CD4-positive, alpha-beta T cell treated with Interleukin-21 for 1 hour (primary cell): ENCODE measurements around the gene ST3GAL3.

ENCODE experiments used
- DNase-seq: peaks from one replicate; pipeline ENCODE4 v3.0.0-alpha.2; 2020

ST3GAL3 gene

DNA sequence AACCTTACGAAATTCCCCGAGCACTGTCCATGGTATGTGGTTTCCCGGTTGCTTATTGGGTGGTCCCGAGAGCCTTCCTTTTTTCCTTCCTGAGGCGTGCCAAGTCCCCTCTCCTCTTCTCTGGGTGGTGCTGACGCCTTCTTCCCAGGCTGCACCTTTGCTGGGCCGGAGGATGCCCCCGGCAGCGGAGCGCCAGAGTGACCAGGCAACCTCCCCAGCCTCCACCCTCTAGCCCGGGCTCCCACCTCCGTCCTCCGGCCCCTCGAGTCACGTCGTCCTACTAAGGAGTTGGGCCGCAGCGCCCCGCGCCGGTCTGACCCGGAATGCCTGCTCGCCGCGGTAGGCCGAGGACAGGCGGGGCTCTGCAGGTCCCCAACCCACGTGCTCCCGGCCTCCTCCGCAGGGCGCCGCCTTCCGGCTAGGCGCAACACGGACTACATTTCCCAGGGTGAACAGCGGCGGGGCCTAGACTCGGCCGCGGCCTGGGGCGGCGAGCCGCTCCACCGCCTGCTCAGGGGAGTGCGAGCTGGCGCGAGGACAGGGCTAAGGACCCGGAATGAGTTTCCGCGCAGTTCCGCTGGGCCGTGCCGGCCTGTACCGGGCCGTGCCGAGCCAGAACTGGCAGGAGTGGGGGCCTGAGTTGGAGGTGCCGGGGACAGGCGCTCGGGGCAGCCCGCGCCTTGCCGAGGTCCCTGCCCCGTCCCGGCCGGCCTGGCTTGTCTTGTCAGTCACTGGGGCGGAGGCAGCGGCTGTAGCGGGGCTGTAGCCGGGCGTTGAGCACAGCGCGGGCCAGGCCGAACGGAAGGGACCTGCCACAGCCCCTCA, 239.1 kb downstream of the ST3GAL3 start, which contains the start of gene IPO13:
Gene IPO13 (plus strand): TSS at position 715 of the 825 bp plus-strand sequence. CDS start 651 bp downstream, outside the sequence.
- DNase-seq: peak; percentile 96

DNA sequence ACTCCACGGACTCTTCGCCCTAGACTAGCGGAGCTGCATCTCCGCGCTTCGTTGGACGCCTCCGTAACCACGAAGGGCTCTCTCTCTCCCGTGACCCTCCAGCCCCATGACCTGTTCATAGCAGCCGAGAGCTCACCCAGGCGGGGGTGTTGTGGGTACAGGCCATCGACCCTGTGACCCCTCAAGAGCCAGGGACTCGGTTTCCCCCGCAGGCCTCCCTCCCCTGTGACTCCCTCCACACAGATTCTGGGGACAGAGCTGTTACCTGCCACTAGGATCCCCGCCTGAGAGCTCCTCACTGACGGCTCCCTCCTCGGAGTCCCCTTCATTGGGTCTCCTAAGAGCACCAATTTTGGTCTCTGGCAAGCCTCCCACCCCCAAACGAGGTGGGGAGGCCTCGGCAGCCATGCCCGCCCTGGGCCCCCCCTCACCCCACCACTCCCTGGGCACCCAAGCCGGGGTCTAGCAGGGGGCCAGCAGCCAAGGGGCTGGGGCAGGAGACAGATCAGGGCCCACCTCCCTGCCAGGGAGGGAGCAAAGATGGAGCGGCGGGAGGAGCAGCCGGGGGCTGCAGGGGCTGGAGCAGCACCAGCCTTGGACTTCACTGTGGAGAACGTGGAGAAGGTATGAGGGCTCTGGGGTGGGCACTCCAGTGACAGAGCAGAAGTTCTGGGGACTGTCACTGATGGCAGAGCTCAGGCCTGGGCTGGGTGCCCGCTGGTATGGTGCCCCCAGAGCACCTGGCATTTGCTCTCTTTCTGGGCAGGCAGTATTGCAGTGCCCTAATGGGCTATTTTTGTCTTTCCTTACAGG, 239.9 kb downstream of the ST3GAL3 start:
- no peak for DNase-seq

DNA sequence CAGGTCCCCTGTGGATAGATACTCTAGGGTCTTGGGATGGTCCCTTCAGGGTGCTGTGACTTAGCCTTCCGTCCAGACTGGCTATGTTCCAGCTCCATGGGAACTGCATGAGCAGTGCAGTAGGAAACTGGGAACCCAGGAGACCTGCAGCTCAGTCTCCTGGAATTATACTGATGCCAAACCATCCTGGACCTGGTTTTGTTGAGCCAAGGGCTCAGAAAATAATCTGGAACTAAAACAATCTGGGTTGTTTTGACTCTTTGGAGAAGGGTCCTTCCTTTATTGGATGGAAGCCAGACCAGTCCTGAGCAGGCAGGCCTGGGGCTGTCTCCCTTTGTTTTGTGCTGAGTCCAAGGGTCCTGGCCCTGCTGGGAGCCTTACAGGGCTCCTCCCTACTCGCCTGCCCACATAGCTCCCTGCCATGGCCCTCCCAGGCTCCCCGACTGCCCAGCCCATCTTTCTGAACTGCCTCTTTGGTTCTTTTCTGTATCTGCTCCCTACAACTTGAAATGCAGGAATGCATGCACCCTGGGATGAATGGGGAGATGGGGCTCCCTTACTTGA, 240.6 kb downstream of the ST3GAL3 start:
- no peak for DNase-seq

DNA sequence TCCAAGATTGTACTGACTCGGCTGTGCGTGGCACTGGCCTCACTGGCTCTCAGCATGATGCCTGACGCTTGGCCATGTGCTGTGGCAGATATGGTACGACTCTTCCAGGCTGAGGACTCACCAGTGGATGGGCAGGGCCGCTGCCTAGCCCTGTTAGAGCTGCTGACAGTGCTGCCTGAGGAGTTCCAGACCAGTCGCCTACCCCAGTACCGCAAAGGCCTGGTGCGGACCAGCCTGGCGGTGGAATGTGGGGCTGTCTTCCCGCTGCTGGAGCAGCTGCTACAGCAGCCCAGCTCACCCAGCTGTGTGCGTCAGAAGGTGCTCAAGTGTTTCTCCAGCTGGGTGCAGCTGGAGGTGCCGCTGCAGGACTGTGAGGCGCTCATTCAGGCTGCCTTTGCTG, 242.3 kb downstream of the ST3GAL3 start:
- no peak for DNase-seq

DNA sequence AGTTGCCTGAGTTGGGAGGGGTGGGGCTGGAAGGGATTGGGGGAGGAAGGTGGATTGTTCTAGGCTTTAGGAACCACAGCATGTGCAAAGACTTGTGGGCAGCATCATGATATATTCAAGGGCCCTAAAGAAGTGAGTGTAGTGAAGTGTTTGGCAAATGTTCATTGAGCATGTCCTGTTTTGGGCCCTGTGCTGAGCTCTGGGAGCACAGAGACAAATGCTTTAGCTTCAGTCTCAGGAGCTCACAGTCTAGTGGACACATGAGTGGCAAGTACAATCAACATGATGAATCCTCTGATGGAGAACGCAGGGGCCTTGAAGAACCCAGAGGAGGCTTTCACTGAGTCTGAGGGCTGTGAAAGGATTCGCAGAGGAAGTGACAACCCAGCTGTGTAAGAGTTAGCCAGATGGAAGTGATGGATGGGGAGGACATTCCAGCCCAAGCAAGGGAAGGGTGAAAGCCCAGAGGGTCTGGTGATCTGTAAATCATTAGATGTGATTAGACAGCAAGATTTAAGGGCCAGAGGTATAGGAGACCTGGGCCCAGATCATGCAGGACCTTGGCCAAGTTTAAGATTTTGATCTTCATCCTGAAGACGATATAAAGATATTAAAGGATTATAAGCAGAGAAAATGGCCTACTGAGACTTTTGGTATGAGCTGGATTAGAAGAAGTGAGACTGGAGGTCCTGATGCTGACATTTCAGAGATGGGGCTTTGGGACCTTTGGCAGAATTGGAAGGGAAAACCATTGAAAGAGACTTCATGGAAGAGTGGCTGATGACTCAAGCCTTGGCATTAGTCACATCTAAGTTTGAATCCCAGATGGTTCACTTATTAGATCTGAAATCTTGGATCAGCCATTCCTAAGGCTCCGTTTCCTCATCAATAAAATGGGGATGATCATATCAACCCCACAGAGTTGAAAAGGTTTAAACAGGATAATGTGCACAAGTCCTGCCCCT, 244.0 kb downstream of the ST3GAL3 start:
- no peak for DNase-seq

DNA sequence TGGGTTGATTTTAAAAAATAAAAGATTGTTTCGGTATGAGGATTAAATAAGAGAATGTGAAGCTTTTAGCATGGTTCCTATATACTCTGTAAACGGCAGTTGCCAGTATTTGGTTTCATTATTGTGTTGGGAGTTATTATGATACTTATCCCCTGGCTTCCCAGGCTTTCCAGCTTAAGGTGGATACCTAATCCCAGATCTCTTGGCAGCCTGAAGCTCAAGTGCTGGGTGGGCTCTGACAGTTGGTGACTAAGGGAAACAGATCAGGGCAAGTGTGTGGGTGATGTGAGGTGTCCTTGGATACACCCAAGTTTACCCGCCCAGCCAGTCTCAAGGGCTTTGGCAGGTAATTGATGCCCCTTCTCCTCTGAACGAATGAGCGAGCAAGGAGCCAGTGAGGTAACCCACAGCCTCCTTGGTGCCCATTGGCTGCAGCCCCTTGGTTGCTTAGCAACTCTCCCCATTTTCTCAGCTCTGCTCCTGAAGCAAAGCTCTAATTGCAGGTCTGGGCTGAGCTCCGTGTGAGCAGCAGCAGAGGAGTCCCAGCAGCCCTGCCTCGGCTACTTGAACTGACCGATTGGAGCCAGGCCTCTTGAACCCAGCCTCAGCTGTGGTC, 245.5 kb downstream of the ST3GAL3 start:
- DNase-seq: no peak

DNA sequence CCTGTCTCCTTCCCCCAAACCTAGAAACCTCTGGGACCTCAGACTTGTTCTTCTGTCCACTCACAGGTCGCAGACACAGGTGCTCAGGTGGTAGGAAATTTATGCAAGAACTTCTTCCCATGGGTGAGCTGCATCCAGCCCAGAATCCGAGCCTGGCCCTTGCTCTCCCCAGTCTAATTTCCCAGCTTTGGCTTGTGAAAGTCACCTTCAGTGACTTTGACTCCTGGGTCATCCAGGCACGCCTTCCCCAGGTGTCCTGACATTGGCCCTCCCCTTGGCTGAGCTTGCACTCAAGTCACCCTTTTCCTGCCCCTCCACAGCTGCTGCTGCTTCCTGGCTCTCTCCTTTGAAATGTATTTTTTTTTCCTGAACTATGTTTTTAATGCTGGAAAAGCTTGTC, 246.0 kb downstream of the ST3GAL3 start:
- DNase-seq: no peak

DNA sequence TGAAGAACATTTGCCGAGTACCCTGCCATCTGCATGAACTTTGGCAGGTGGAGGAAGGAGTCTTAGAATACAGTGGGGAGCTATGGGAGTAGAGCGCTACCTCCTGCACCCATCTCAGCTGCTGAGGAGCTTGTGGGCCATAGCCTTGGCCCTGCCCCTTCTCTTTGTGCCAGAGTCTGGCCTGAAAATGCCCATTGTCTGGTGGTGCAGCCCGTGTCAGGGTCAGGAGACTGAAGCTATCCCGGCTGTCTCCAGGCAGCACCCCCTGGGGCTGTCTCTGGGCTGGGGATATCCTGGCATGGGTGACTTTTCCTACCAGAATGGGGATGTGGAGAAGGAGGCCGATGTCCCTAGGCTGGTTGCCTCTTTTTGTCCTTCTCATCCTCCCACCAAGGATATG, 246.7 kb downstream of the ST3GAL3 start:
- DNase-seq: no peak

DNA sequence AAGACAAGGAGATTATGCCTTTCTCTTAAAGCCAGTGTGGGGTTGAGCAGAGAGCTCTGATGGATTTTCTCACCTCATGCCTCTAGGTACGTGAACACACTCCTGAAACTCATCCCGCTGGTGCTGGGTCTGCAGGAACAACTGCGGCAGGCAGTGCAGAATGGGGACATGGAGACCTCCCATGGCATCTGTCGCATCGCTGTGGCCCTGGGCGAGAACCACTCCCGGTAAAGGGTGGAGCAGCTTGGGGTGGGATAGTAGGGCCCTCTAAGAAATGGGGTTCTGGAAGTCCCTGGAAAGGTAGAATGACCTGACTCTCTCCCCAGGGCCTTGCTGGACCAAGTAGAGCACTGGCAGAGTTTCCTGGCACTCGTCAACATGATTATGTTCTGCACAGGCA, 248.9 kb downstream of the ST3GAL3 start:
- no peak for DNase-seq

DNA sequence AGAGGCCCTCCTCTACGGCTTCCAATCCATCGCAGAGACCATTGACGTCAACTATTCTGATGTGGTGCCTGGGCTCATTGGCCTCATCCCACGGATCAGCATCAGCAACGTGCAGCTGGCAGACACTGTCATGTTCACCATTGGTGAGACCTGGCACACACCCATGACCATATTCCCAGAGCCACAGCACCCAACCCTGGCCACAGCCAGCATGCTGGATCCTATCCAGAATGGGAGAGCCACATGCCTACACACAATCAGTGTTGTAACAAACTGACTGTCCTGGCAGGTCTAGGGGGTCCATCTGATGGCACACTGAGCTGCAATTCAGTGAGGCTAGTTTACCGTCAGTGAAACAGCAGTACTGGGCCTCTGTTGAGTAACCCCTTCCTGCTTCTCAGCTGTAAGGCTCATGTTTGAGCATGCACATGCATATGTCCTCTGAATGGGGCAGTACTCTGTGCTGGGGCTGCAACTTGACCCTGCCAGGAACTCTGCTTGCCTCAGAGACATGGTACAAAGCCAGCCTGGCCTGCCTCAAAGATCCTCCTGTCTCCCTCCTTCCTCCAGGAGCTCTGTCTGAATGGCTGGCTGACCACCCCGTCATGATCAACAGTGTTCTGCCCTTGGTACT, 250.2 kb downstream of the ST3GAL3 start:
- no peak for DNase-seq

DNA sequence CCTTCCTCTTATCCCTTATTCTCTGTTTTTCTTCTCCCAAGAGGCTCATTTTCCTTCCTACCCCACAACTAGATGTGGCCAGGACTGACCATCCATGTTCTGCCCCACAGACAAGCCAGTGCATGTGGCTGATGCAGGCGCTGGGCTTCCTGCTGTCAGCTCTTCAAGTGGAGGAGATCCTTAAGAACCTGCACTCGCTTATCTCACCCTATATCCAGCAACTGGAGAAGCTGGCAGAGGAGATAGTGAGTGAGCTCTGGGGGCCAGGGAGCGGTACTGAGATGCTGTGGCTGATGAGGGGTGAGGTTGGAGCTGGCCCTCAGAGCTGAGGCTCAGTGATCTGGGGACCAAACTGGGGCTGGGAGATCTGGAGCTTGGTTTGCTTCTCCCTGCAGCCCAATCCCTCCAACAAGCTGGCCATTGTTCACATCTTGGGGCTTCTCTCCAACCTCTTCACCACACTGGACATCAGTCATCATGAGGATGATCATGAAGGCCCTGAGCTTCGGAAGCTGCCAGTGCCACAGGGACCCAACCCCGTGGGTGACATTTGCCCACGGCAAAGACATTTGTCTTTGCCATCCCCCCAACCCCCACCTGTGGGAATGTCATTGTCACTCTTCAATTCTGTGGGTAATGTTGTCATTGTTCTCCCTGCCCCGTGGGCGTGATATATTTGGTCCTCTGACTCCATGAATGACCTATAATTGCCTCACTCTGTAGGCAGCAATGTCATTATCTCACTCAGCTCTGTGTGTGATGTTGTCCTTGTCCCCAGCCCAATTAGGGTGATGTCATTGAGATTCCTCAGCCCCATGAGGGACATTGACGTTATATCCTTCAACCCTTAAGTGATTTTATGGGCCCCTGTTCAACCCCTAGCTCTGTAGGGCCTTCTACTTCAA, 251.3 kb downstream of the ST3GAL3 start:
- no peak for DNase-seq

DNA sequence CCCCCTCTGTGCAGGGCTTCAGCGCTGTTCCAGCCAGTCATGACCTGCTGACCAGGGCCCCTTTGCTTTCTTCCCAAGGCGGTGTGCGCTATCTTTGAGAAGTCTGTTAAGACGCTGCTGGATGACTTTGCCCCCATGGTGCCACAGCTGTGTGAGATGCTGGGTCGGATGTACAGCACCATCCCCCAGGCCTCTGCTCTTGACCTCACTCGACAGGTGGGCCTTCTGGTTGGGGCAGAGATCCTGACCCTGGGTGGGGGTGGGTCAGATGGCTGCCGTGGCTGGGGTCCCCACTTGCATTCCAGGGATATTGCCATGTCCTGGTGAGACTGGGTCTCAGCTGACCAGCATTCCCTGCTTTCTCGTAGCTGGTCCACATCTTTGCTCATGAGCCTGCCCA, 253.5 kb downstream of the ST3GAL3 start:
- DNase-seq: no peak

DNA sequence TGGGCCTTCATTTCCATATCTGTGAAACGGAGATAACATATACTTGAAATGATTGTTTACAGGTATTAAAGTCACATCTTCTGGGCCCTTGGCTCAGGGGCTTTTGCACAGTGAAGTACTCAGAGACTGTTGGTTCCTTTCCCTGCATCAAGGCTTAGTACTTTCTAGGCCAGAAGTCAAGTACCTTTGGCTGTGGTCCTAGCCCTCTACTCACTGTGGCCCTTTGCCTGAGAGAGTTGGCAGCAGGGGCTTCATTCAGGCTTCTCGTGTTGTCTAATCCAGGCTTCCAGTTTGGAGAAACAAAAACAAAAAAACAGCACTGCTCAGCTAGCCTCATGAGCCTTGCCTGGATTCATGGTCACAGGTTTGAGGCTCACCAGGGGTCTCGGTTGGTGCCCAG, 254.4 kb downstream of the ST3GAL3 start:
- DNase-seq: no peak

DNA sequence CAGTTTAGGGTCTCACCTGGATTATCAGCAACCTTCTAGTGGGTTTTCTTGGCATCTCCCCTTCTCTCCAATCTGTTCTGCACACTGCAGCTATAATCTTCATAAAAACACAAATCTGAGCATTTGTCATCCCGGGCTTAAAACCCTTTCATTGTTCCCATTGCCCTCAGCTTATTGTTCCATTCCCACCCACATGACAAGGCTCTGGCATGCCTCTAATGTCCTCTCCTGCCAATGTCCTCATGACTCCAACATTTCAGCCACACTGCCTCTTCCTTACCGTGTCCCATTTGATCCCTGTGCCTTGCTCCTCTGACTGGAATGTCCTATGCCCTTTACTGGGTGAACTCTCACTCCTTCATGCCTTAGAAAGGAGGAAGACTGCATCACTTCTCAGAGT, 255.0 kb downstream of the ST3GAL3 start:
- no peak for DNase-seq

DNA sequence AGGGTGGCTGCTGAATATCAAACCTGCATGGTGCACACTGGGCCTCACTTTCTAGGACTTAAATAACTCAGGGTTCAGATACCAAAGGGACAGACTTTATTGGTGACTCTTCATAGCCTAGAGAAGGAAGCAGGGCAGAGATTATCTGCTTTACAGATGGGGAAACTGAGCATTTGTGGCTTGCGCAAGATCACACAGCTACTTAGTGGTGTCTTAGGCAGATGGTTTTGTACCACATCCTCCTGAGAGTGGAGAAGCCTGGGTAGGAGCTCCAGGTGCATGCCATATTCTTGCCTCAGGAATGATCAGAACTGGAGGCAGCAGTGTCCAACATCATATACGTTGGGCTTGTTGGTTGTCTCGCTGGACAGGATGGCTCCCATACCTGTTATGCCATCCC, 255.7 kb downstream of the ST3GAL3 start:
- DNase-seq: no peak

DNA sequence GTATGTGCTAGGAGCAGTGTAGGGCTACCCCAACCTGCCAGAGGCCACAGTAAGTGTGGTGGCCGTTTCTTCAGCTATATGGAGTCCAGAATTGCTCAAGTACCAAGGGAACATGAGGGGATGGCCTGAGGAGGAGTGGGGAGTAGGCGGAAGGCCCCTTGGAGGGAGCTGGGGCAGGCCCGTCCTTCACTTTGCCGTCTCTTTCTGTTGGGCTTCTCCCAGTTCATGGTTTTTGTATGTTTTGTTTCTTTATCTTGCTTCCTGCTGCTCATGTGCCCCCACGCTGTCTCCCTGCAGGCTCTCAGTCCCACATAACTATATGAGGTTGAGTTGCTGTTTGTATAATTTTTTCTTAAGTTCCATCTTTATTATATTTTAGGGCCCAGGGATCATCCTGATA, 256.6 kb downstream of the ST3GAL3 start:
- no peak for DNase-seq

DNA sequence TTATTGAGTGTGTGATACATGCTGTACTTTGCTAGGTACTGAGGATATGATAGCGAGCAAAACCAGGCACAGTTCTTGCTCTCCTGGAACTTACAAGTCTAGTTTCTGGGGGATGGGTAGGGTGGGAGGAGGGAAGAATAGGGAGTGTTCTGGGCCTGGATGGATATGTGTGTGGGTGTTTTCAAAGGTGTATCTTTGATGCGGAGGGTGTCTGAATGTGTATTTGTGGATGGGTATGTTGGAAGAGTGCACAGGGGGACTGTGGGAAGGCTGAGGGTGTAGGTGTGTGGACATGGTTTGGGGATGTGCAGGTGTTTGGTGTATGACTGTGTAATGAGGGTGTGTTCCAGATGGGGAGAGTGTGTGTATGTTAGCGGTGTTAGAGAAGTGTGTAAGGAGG, 258.0 kb downstream of the ST3GAL3 start:
- DNase-seq: no peak

DNA sequence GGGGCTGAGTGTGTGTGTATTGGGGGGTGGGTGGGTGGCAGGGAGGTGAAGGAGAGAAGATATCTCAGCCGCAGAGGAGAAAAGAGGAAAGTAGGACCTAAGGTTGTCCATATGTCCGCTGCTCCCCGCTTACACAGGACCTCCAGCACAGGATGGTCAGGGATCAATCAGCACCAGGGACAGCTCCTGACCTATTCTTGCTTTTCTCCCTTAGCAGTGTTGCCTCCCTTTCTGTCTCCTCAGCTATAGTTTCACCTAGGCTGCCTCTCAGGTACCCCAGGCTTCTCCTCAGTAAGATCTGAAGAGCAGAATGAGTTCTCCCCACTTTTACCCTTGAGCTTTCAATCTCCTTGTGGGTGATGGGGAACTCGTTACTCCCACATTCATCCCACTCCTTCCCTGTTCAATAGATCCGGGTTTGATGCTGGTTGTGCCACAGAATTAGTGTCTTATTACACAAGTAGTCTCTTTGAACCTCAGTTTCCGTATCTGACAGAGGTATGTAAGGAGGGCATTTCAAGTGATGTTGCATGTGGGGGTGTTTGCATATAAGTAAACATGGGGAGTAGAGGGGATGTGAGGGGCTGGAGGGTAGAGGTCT, 261.1 kb downstream of the ST3GAL3 start:
- no peak for DNase-seq

DNA sequence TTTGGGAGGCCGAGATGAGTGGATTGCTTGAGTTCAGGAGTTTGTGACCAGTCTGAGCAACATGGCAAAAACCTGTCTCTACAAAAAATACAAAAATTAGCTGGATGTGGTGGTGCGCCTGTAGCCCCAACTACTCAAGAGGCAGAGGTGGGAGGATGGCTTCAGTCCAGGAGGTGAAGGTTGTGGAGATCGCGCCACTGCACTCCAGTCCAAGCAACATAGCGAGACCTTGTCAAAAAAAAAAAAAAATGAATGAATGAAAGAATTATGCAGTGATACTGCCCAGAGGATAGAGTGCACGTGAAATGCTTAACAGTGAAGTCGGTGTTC, 262.0 kb downstream of the ST3GAL3 start:
- no peak for DNase-seq

DNA sequence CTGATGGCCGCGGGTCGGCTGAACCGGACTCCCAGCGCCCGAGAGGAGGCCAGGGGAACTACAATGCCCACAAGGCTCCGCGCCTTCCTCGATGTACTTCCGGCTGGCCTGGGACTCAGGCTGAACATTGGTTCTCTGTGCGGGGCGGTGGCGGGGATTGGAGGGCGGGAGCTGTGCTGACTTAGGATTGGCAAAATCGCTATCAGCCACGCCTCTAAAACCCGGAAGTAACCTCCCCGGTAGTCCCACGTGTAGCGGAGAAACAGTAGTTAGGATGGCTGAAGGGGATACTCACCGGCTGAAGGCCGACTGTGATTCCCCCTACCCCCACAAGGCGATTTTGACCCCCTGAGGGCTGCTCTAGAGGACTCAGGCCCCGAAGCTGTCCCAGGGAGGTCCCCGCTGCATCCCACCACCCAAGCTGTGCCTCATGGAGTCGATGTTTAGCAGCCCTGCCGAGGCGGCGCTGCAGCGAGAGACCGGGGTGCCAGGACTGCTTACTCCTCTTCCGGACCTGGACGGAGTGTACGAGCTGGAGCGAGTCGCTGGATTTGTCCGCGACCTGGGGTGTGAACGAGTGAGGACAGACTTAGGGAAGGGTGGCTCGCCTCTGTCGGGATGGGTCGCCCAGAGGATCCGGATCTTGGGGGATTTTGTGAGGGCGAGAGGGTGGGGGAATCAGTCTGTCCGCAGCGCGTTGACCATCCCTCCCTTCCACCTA, 262.6 kb downstream of the ST3GAL3 start, which contains the start of gene DPH2:
Gene DPH2 (plus strand): TSS at position 265 of the 721 bp plus-strand sequence. CDS start 166 bp downstream, at position 431.
- peak; percentile 96 for DNase-seq
